Amygdala (tissue), 56 donors: ENCODE measurements around the gene CPEB4.

ENCODE experiments used
- DNase-seq, 56 donors: peaks; one replicate each; lab custom pipeline; 2025; lab: John Stamatoyannopoulos, UW

The CPEB4 gene

DNA sequence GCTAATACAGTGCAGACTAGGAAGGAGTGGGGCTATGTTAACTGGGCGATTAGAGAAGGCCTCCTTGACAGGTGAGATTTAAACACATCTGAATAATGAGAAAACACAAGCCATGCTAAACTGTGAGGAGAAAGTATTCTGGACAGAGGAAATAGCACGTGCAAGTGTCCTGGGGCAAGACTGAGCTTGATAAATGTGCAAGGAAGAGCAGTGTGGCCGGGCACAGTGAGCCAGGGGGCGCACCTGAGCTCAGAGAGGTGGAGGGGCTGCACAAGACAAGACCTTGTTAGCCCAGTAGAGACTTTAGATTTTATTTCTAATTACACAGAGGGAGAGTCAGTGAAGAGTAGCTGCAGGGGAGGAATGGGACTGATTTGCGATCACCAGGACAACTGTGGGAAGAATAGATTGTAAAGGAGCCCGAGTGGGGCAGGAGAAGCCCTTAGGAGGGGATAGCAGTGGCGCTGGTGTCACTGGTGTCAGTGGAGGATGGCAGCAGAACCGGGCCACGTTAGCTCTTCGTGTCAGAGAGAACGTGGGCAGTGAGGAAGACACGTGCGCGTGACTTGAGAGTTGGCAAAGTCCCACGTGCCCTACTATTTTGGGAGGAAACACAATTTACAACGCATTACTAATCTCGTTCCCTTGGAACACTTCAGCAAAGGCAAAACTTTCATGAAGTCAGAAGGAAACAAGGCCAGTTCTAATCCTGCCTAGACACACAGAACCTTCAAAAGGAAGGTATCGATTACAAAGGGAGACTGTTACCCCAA is 82.9 kb downstream of the CPEB4 start:
- DNase-seq: no peak

- DNase-seq: no peak
These were observed 83.7 kb downstream of the CPEB4 start for GRCh38 chr5:173971681-173972345.

DNA sequence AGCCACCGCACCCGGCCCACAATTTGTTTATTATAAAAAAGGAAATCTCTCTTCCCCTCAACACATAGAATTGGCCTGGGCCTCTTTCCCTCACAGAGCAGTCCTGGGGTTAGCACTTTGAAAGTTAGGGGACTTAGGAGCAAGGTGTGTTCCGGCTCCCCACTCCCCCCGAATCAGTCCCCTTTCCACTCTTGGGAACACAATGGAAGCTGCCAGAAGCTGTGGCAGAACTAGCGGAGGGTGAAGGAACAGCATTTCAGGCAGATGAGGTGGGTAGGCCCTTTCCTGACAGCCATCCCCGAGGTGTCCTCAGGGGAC is 84.4 kb downstream of the CPEB4 start:
- DNase-seq: no peak

DNA sequence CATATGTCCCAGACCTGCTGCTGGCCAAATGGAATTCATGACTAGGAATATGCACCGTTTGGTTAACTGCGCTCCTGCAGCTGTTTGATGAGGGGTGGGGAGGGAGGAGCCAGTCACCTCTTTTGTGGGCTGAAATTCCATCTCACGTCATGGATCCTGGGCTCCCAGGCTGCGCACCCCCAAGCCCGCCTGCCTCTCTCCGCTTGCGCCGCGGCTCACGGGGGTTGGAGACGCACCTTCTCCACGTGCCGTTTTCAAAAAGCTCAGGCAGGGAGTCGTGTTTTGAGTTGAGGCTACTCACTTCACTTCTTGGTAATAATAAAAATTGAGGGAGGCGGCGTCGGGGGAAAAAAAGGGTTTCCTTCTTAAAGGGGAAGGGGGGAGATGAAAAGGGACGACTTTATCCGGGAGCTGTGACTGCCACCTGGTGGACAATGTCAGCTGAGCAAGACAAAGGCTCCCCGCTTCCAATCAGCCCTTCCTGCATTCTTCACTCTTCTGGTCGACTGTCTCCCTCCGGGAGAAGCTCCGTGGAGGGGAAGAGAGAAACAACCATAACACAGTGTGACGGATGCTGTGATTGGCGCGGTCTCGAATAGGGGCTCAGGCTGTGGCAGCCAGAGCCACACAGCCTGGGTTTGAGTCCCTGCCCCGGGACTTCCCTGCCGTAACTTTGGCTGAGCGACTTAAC is 84.9 kb downstream of the CPEB4 start:
- peak in 54 of 56 donors; percentile 30 to 92 (median 71) for DNase-seq

- peak in 1 of 56 donors; percentile 23 for DNase-seq
These were observed 85.4 kb downstream of the CPEB4 start for GRCh38 chr5:173973616-173973969.

DNA sequence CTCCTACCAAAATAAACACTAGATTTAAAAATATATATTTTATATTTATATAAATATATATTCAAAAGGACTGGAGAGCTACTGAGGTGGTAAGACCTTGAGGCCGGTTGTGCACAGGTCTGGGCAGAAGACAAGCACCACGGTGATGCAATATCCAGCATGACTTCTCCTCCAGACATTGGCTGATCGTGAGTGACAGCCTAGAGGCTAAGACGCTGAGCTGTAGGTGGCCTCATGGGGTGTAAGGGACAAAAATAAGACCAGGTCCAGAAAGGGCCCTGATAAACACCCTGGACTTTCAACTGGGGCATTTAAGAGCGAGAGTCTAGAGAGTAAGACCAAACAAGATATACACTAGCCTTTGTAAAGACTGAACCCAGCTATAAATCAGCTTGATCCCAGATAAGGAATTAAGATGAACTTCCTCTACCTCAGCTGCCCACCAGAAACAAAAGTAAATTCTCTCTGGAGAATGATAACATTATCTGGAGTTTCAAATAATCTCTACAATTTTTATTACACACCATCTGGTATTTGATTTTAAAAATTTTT is 86.6 kb downstream of the CPEB4 start:
- no peak for DNase-seq

DNA sequence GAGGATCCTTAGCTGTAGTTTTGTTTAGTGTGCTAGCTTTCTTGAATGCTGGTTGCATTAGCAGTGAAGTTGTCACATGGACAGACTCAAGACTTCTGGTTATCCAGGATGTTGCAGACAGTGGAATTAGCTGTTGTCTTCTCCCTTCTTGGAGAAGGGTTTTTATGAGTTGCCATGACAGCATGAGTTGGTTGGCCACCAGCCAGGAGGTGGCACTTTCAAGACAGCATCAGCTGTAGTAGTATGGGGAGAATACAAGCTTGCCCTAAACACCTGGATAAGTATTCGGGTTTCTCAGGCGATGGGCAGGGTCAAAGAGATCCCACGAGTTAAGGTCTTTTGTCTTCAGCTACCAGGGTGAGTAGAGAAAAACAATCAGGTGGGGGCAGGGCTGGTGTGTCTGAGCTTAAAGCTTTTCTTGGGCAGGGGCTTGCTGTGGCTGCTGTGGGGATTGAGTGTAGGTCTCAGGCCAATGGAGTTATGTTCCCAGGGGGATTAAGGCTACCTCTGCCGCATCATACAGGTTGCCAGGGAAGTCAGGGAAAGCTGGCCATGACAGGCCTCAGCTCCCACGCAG is 93.1 kb downstream of the CPEB4 start:
- peak in 4 of 56 donors; percentile 22 to 33 (median 26) for DNase-seq

- no peak for DNase-seq
These were observed 96.1 kb downstream of the CPEB4 start for GRCh38 chr5:173984218-173984617.

- no peak for DNase-seq
These were observed 100.6 kb downstream of the CPEB4 start, which contains the start of gene C5orf47 for GRCh38 chr5:173988554-173989431. Gene C5orf47, plus strand, starts transcription at chr5:173989170. Its CDS starts 94 bp downstream, at chr5:173989264.

GRCh38 chr5:173989432-173990082 is 101.4 kb downstream of the CPEB4 start:
- DNase-seq: no peak

DNA sequence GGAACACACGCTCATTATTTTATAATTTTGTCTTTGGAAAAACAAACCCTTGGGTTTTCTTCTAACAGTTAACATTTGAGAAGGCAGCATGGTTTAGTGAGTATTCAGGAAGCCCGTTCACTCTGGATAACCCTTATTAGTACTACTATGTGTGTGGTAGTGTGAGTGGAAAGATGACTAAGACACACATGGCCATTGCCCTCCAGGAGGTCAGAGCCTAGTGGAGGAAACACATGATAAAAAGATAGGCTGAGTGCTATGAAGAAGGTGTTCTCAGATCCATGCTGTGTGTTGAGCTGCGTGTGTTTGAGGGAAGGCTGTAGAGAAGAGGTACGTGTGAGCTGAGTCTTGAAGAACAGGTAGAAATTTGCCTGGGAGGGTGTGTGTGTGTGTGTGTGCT is 109.2 kb downstream of the CPEB4 start:
- no peak for DNase-seq

DNA sequence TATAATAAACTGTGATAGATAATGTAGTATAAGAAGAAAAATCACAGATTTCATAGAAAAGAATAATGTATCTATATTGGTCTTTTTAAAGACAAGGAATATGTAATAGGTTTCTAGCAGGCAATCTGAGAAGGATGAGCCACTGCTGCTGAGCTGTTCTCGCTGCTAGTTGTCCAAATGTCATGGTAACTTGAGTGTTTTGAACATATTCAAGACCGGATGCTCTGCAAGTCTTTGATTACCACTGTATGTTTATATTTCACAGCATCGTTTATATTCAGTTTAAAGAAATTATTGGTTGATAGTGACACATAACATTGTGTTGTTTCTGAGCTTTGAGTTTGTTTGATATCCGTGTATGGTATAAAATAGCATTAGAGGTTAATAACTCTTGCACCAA is 110.4 kb downstream of the CPEB4 start:
- DNase-seq: no peak

GRCh38 chr5:174000076-174000475 is 111.9 kb downstream of the CPEB4 start:
- no peak for DNase-seq

DNA sequence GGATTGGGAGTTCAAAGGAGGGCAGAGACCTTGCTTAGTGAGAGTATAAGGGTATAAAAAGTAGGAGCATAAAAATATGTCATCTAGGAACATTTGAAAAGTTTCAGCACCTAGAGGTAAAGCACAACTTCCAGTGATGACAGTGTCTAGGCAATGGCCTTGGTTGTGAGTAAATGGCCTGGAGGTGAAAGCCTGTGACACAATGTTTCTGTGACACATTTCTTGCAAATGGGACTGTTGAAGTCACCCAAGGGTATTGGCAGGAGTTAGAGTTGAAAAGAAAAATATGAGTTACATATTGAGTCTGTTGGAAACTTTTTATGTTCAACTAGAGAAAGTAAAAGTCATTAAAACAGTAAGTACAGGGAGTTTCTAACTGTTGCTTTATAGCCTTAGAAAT is 115.6 kb downstream of the CPEB4 start:
- no peak for DNase-seq

- no peak for DNase-seq
These were observed 120.8 kb downstream of the CPEB4 start for GRCh38 chr5:174008922-174009321.

DNA sequence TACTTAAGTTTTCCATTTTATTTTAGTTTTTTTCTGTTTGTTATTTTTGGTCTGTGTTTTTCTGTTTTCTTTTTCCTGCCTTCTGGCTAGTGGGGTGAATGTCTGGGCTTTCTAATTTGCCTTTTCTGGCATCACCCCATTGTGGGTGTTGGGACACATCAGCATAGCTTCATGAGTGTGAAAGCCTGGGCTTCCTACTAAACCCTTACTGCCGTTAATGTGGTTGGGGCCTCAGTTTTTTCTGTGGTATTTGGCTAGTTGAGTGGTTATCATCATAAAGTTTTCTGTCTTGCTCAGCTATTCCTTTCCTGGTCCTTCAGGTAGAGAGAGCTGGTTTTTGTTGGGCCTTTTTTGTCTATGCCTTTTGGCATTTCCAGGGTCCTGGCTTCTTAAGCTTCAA is 122.2 kb downstream of the CPEB4 start:
- DNase-seq: no peak

DNA sequence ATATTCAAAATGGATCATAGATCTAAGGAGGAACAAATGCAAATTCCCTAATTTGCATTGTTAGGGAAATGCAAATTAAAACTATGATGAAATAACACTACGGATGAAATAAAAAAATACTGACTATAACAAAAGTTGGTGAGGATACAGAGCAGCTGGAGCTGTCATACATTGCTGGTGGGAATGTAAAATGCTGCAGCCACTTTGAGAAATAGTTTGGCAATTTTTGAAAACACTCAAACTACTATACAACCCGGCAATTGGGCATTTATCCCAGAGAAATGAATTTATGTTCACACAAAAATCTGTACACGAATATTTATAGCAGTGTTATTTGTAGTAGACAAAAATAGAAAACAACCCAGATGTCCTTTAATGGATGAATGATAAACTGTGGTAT is 123.3 kb downstream of the CPEB4 start:
- DNase-seq: no peak
